Measurements from ENCODE around the gene FAM98C.
"Not testable (repeated sequence)": the region's sequence is repeated elsewhere in the genome, so short reads cannot be mapped to it uniquely, and the experiment has no call there.

The FAM98C gene

DNA sequence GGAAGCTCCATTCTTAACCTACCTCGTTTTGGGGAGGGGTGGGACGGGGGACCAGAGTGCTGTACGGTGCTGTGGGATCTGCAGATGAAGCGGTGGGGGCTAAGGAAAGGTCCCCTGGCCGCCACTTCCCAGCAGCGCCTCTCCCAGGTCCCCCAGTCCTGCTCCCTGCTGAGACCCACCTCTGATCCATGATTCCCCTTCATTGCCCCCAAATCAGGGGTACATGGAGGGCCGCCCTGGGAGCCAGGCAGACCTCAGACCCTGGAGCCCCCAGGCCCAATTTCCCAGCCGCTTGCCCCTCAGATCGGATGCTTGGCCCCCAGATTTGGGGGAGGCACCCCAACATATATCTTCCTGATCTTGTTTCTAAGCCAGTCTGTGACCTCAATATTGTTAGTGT is 3.8 kb upstream of the FAM98C start:
- DNase-seq (ENCODE audit: low read depth in 2 of 2) = no peak

GRCh38 chr19:38399537-38399936 is 3.4 kb upstream of the FAM98C start:
- DNase-seq (ENCODE audit: low read depth in 2 of 2) = no peak

- no peak for DNase-seq (ENCODE audit: low read depth in 2 of 2)
Observed at GRCh38 chr19:38400361-38400760, 2.5 kb upstream of the FAM98C start.

DNA sequence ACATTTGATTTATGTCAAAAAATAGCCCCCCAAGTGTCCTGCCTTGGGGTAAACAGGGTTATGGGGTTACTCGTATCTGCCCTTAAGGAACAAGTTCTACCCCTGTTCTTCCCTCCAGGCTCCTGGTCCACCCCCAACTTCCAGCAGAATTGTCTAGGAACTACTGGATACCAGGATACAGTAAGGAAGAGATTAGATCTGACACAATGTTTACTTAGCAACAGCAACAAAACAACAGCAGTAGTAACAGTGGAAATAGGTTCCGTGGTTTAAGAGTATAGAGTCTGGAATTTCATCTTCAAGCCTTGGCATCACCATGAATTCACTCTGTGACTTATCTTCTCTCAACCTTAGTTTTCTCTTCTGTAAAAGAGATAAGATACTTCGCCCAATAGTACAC is 1.7 kb upstream of the FAM98C start:
- no peak for DNase-seq (ENCODE audit: low read depth in 2 of 2)

DNA sequence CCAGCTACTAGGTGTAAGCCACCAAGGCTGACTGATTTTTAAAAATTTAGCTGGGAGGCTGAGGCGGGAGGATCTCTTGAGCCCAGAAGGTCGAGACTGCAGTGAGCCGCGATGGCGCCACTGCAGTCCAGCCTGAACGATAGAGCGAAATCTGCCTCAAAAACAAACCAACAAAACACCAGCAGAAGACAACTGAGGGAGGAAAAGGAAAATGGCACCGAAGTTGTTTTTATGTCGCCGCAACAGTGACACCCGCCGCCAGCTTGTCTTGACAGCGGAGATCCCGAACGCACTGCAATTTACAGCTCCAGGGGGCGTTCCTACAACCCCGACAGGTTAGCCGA is 298 bp upstream of the FAM98C start:
- no peak for DNase-seq (ENCODE audit: low read depth in 2 of 2)

GRCh38 chr19:38404858-38405257 is 2.0 kb downstream of the FAM98C start:
- no peak for DNase-seq (ENCODE audit: low read depth in 2 of 2)

GRCh38 chr19:38405276-38405675 is 2.4 kb downstream of the FAM98C start:
- DNase-seq (ENCODE audit: low read depth in 2 of 2) = no peak

DNA sequence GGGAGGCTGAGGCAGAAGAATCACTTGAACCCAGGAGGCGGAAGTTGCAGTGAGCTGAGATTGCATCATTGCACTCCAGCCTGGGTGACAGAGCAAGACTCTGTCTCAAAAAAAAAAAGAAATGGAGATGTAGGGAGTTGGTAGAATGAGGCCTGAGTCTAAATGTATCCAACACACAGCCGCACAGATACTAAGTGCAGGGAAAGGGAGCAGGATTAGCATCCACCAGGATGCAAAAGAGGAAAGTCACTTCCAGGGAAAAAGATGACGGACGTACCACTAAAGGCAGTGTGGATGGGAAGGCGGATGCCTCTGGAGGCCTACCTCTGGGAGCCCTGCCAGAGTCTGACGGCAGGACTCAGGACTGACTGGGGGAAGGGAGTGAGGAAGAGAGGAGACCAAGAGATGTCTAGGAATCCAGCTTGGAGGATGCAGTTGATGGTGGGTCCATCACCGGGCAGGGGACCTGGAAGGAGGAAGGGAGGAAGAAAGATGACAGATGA is 6.8 kb downstream of the FAM98C start:
- no peak for DNase-seq (ENCODE audit: low read depth in 2 of 2)

DNA sequence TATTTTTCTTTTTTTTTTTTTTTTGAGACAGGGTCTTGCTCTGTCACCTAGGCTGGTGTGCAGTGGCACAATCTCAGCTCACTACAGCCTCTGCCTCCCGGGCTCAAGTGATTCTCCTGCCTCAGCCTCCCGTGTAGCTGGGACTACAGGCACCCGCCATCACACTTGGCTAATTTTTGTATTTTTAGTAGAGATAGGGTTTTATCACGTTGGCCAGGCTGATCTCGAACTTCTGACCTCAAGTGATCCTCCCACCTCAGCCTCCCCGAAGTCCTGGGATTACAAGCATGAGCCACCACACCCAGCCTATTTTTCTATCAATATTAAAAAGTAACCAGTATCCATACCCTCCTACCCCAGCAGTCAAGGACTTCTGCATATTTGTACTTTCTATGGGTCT is 7.5 kb downstream of the FAM98C start:
- not testable (repeated sequence) for DNase-seq (ENCODE audit: low read depth in 2 of 2)

- no peak for DNase-seq (ENCODE audit: low read depth in 2 of 2)
Observed at GRCh38 chr19:38411041-38411712, 8.3 kb downstream of the FAM98C start.

GRCh38 chr19:38411898-38412297 is 9.0 kb downstream of the FAM98C start:
- DNase-seq (ENCODE audit: low read depth in 2 of 2) = not testable (repeated sequence)

- no peak for DNase-seq (ENCODE audit: low read depth in 2 of 2)
Observed at GRCh38 chr19:38412491-38412890, 9.6 kb downstream of the FAM98C start.

- no peak for DNase-seq (ENCODE audit: low read depth in 2 of 2)
Observed at GRCh38 chr19:38412961-38413360, 10.1 kb downstream of the FAM98C start.

GRCh38 chr19:38413416-38413815 is 10.5 kb downstream of the FAM98C start:
- no peak for DNase-seq (ENCODE audit: low read depth in 2 of 2)

- no peak for DNase-seq (ENCODE audit: low read depth in 2 of 2)
Observed at GRCh38 chr19:38417146-38417543, 14.3 kb downstream of the FAM98C start.

DNA sequence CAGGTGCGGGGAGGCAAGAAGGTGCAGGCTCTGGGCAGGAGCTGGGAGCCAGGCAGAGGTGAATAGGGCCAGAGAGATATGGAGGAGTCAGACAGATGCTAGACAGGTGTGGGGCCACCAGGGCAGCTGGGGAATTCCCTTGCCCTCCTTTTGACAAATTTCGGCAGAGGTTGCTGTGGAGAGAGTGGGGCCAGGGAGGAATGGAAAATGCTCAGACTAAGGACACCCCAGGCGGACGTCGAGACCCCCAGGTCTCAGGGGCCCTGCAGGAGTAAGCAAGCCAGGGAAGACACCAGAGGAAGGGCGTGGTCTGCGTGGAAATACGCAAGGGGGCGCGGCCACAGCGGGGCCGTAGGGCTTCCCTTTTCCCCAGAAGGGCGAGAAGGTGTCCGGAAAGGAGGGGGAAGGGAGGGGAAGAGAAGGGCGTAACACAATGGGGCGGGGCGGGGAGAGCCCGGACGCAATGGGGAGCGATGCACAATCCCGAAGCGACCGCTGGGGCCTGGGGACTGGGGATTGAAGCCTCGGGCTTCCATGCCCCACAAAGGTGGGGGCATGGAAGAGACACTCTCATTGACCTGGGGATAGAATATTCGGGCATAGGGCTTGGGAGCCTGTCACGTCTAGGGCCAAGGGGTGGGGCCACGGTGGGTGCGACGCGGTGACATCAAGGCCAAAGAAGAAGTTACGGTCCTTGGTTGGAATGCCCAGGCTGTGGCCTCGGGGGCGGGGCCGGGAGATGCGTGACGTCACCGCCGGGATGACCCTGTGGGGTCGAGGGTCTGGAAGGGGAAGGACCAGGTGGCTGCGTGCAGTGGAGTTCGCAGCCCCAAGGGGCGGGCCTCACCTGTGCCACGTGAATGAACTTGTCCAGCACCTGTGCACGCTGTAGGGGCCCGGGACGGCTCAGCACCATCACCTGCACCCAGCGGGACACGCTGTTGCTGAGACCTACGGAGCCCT is 14.9 kb downstream of the FAM98C start:
- DNase-seq (ENCODE audit: low read depth in 2 of 2) = peak; percentile 31 to 56

DNA sequence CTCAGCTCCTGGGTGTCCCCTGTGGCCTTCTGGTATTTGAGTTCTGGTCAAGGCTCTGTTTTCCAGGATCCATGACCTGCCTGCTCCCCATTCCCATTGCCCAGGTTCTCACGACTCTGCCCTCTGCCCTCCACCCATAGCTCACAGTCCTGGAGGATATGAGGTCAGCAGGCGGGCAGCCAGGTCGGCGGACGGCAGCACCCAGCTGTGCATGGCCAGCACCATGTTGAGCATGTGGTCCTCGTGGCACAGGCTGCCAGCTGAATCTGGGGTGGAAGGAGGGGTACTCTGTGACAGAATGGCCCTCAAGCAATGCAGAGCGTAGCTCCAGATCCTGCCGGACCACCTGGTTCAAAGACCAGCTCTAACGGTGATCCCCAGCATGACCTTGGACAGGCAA is 18.0 kb downstream of the FAM98C start:
- no peak for DNase-seq (ENCODE audit: low read depth in 2 of 2)

GRCh38 chr19:38421856-38422255 is 19.0 kb downstream of the FAM98C start:
- DNase-seq (ENCODE audit: low read depth in 2 of 2) = no peak

- no peak for DNase-seq (ENCODE audit: low read depth in 2 of 2)
Observed at GRCh38 chr19:38422438-38422837, 19.5 kb downstream of the FAM98C start.

DNA sequence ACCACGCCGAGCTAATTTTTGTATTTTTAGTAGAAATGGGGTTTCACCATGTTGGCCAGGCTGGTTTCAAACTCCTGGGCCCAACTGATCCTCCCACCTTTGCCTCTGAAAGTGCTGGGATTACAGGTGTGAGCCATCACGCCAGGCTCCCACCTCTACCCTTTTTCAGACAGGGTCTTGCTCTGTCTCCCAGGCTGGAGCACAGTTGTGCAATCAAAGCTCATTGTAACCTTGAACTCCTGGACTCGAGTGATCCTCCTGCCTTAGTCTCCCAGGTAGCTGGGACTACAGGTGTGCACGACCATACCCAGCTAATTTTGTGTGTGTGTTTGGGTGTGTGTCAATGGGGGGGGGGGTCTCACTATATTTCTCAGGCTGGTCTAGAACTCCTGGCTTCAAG is 21.4 kb downstream of the FAM98C start:
- no peak for DNase-seq (ENCODE audit: low read depth in 2 of 2)

DNA sequence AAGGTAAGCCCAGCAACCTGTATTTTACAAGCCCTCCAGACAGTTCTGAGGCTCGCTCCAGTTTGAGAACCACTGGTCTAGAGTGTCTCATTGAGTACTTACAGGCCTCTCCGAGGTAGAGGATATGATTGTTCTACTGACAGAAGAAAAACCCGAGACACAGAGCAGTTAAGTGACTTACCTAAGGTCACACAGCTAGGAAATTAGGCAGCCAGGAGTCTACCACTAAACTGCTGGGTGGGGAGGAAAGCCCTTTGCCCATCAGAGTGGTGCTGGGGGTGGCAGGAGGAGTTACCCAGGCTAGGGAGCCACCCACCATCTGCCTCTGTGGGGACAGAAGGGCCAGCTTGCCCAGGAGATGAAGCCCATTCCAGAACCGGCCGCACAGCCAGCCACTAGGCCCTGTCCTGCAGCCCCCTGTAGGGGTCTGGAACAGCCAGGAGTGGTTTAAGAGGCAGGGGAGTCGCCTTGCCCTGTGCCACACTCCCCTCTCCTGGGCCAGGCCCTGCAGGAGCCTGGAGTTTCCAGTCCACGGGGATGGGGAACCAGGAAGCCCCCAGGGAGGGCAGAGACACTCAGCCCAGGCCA is 22.4 kb downstream of the FAM98C start:
- DNase-seq (ENCODE audit: low read depth in 2 of 2) = no peak

DNA sequence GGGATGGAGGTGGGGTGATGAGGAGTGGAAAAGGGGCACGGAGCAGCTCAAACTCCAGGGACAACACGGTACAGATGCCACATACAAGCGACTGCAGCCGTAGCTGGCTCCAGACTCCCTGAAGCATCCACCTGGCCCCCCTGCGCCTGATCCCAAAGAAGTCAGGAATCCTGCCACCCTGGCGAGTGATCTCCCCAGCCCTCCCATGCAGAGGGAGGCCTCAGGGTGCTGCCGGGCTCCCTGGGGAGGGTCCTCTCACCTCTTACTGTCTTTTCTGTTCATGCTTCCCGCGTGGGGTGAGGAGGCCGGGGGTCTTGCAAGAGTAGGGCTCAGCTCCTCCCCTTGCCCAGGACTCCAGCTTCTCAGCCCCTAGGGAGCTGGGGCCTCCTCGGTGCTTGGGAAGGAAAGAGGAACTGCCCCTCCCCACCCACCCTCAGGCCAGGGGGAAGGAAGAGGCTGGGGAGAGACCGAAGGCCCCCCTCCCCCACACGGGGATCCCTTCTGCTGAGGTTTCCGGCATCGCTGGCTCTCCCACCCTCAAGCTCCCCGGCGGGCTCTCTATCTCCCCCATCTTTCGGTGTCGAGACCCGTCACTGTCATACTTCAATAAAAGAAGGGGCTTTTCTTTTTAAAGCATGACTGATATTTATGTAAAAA is 23.0 kb downstream of the FAM98C start, which contains the start of gene RASGRP4:
Gene RASGRP4, minus strand, starts transcription at position 410 of the 657 bp plus-strand sequence. Its CDS starts 128 bp downstream, at position 282.
- DNase-seq (ENCODE audit: low read depth in 2 of 2) = peak; percentile 23 to 34

Data from activated CD4-positive, alpha-beta T cell treated with anti-CD3 and anti-CD28 coated beads for 24 hours (primary cell).